Stimulated activated CD8-positive, alpha-beta memory T cell treated with anti-CD3 and anti-CD28 coated beads, Interleukin-2, amount 100 ng/mL, for 1 hour (primary cell): Measurements from ENCODE around the gene FADS1.

Experiments
- DNase-seq, 2 donors: peaks; one replicate each; pipeline ENCODE4 v3.0.0-alpha.2; 2020; ENCODE audit warnings: low read depth in 2 of 2

Gene FADS1

GRCh38 chr11:61760946-61761345, 55.9 kb downstream of the FADS1 start:
- no peak for DNase-seq

- DNase-seq, result no peak
Observed at GRCh38 chr11:61757213-61757862, 59.5 kb downstream of the FADS1 start.

GRCh38 chr11:61756452-61757212, 60.2 kb downstream of the FADS1 start:
- DNase-seq, result peak in 1 of 2 donors; percentile 15

GRCh38 chr11:61756147-61756451, 60.7 kb downstream of the FADS1 start:
- DNase-seq, result no peak

- DNase-seq, result no peak
Observed at GRCh38 chr11:61754534-61755482, 62.0 kb downstream of the FADS1 start.

- DNase-seq, result no peak
Observed at GRCh38 chr11:61753672-61754071, 63.1 kb downstream of the FADS1 start.

- no peak for DNase-seq
Observed at GRCh38 chr11:61752925-61753521, 63.8 kb downstream of the FADS1 start.

GRCh38 chr11:61752117-61752924, 64.5 kb downstream of the FADS1 start, which contains the start of gene MYRF:
Gene MYRF, plus strand, starts transcription at chr11:61752636. Its CDS starts 109 bp downstream, at chr11:61752745.
- DNase-seq, result peak; percentile 13 to 35

GRCh38 chr11:61751384-61751783, 65.4 kb downstream of the FADS1 start:
- no peak for DNase-seq

- DNase-seq, result no peak
Observed at GRCh38 chr11:61750631-61751273, 66.1 kb downstream of the FADS1 start.
